OCI-LY7 (cell line): Measurements from ENCODE around the gene NAV3. TPM values are rescaled to one million over a fixed set of nuclear protein-coding genes. Genes with fewer than 3 reads are reported as not detected.

Source experiments
- BruUV-seq: library from RNA; stranded (reverse); fragments of 400-500 nt; replicated peaks from 2 replicates; lab custom pipeline; 2021; lab: Mats Ljungman, UMichigan
- CTCF ChIA-PET: fragments of 300-600 bp; sonication (Branson Sonifier 250); formaldehyde crosslinking; loops from one replicate; lab custom pipeline; 2022; ENCODE audit warnings: antibody characterized with exemption; ENCODE audit not compliant: unreplicated experiment; lab: Charles Lee
- POLR2A ChIA-PET: fragments of 300-600 bp; sonication (Branson Sonifier 250); formaldehyde crosslinking; loops from one replicate; lab custom pipeline; 2022; ENCODE audit warnings: antibody characterized with exemption; lab: Charles Lee
- DNase-seq: peaks from one replicate; pipeline ENCODE4 v3.0.0-alpha.2; 2015; ENCODE audit warnings: low spot score
- H2AFZ ChIP-seq: fragments of 200-600 bp; sonication (generic), shearing (Covaris generic); 2 replicates; pipeline ENCODE4 v1.6.1; 2014; ENCODE audit warnings: mild to moderate bottlenecking, antibody characterized with exemption, low read length, moderate library complexity
- H3K27ac ChIP-seq: fragments of 200-600 bp; sonication (generic); 2 replicates; pipeline ENCODE4 v1.5.1; 2014; ENCODE audit warnings: mixed run types, low read depth, mild to moderate bottlenecking, moderate library complexity, low read length, inconsistent platforms; ENCODE audit not compliant: poor library complexity, severe bottlenecking
- H3K36me3 ChIP-seq: fragments of 200-600 bp; sonication (generic); 2 replicates; pipeline ENCODE4 v1.6.1; 2014; ENCODE audit warnings: mild to moderate bottlenecking, antibody characterized with exemption, low read length, moderate library complexity, mixed read lengths; ENCODE audit not compliant: insufficient read depth
- H3K4me1 ChIP-seq: fragments of 200-600 bp; sonication (generic); 2 replicates; pipeline ENCODE4 v1.5.1; 2014; ENCODE audit warnings: mild to moderate bottlenecking, low read length; ENCODE audit not compliant: insufficient read depth, poor library complexity, severe bottlenecking
- H3K4me2 ChIP-seq: fragments of 200-600 bp; sonication (generic); 2 replicates; pipeline ENCODE4 v1.6.1; 2014; ENCODE audit warnings: mild to moderate bottlenecking, low read length
- H3K4me3 ChIP-seq: fragments of 200-600 bp; sonication (generic); 2 replicates; pipeline ENCODE4 v1.5.1; 2014; ENCODE audit warnings: mild to moderate bottlenecking, low read depth, low read length; ENCODE audit not compliant: poor library complexity, severe bottlenecking
- H3K79me2 ChIP-seq: fragments of 200-600 bp; sonication (generic); 2 replicates; pipeline ENCODE4 v1.6.1; 2016; ENCODE audit warnings: low read depth, mild to moderate bottlenecking, low read length, moderate library complexity, mixed read lengths; ENCODE audit not compliant: insufficient read depth
- H3K9me2 ChIP-seq: fragments of 200-600 bp; sonication (generic); 2 replicates; pipeline ENCODE4 v1.6.1; 2016; ENCODE audit warnings: mild to moderate bottlenecking, low read length, mixed read lengths; ENCODE audit not compliant: insufficient read depth
- H3K9me3 ChIP-seq: fragments of 200-600 bp; sonication (generic); 2 replicates; pipeline ENCODE4 v1.6.1; 2014; ENCODE audit warnings: mild to moderate bottlenecking, mixed run types, low read length, mixed read lengths
- H4K20me1 ChIP-seq: fragments of 200-600 bp; sonication (generic); 2 replicates; pipeline ENCODE4 v1.6.1; 2014; ENCODE audit warnings: mild to moderate bottlenecking, antibody characterized with exemption, low read length, moderate library complexity, mixed read lengths; ENCODE audit not compliant: insufficient read depth
- EZH2phosphoT487 ChIP-seq: fragments of 200-600 bp; sonication (generic); IDR thresholded peaks from 2 replicates; pipeline ENCODE4 v1.6.1; 2018; ENCODE audit warnings: low read depth, borderline replicate concordance, mild to moderate bottlenecking, mixed run types, antibody characterized with exemption, low read length, moderate library complexity, mixed read lengths
- intact Hi-C: fragments of 100-400 bp; cut with micrococcal nuclease; formaldehyde crosslinking; loops from one replicate; pipeline ENCODE4 v1.10.0; 2022; ENCODE audit not compliant: unreplicated experiment
- total RNA-seq, 2 experiments: library from RNA; depleted of rRNA in 1 of 2; stranded (reverse); fragments of >200 nt in 1 of 2; shearing (Covaris generic) in 1 of 2; gene quantifications; 2 replicates each; pipeline ENCODE4 v1.2.3, GENCODE V29; 2014 to 2022
- TF ChIP-seq, protein P1 (sequence below): fragments of 200-600 bp; sonication (generic); conservative IDR thresholded peaks from 2 replicates; pipeline ENCODE4 v1.5.1; 2014; ENCODE audit warnings: mild to moderate bottlenecking, antibody characterized with exemption, low read length, moderate library complexity, mixed read lengths

Gene NAV3
- total RNA-seq, 2 experiments from 2014 or later: 0.68 to 1.6 TPM

DNA sequence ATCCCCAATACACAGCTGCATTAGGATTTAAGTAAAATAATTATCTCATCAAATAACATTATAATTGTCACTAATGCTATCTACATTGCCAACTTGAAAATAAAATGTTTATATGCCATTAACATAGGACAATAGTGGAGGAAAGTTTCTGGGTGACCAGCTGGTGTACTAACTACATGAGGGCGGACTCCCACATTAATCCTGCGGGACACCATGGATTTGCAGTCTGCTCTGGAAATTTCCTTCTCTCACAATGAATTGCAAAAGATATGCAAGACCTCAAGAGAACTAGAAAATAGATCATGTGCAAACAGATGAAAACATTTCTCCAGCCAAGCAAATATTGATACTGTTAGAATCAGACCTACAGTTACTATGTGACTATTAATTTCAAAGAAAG lies 390.1 kb downstream of the NAV3 start:
- H3K79me2 ChIP-seq: no peaks in the 10 kb centered on the region
- H3K4me2 ChIP-seq: no peak overlapping the region
- no TSS peak for BruUV-seq
- H3K27ac ChIP-seq: no peak overlapping the region
- no peaks in the 10 kb centered on the region for H4K20me1 ChIP-seq
- no peak for TF ChIP-seq EZH2phosphoT487
- TF ChIP-seq, protein P1, sequence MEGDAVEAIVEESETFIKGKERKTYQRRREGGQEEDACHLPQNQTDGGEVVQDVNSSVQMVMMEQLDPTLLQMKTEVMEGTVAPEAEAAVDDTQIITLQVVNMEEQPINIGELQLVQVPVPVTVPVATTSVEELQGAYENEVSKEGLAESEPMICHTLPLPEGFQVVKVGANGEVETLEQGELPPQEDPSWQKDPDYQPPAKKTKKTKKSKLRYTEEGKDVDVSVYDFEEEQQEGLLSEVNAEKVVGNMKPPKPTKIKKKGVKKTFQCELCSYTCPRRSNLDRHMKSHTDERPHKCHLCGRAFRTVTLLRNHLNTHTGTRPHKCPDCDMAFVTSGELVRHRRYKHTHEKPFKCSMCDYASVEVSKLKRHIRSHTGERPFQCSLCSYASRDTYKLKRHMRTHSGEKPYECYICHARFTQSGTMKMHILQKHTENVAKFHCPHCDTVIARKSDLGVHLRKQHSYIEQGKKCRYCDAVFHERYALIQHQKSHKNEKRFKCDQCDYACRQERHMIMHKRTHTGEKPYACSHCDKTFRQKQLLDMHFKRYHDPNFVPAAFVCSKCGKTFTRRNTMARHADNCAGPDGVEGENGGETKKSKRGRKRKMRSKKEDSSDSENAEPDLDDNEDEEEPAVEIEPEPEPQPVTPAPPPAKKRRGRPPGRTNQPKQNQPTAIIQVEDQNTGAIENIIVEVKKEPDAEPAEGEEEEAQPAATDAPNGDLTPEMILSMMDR: no peak
- no peak overlapping the region for H2AFZ ChIP-seq
- no peaks in the 10 kb centered on the region for H3K4me1 ChIP-seq
- H3K36me3 ChIP-seq: no peaks in the 10 kb centered on the region
- no peak for DNase-seq
- ChIA-PET POLR2A (interaction anchor here (0.6 to 0.8 kb wide), 5 partner anchors 8 to 112 kb away, joined by 3 to 4 read pairs (median 3); no protein-coding TSS in a partner anchor), CTCF (no interaction called here)
- no peak overlapping the region for H3K4me3 ChIP-seq
- H3K9me3 ChIP-seq: no peaks in the 10 kb centered on the region
- intact Hi-C loops: loop anchor here (10.0 kb wide), 1 partner anchor 364 kb away; no protein-coding TSS in a partner anchor
- H3K9me2 ChIP-seq: no peaks in the 10 kb centered on the region

DNA sequence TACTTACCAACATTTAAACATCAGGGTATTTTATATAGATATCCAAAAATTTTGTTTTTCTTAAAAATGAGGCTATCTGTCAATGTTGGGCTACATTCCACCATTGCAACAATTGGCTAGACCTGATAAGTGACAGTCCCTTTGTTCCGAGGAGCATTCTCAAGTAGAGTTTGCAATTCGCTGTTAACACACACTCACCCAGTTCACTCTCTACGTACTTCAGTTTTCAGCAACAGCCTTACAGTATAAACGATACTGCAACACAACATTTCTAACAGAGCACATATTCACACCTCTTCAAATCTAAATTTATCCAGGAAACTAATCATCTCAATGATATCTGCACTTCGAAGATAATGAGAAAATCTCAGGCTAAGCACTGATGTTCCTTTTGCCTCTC lies 393.5 kb downstream of the NAV3 start:
- CTCF ChIA-PET: no interaction called here
- no peaks in the 10 kb centered on the region for H4K20me1 ChIP-seq
- intact Hi-C loops: loop anchor here (10.0 kb wide), 1 partner anchor 361 kb away; no protein-coding TSS in a partner anchor
- no peak overlapping the region; the same call in 1 of the 2 replicates for H2AFZ ChIP-seq
- no peak overlapping the region for H3K27ac ChIP-seq
- POLR2A ChIA-PET: no interaction called here
- H3K4me3 ChIP-seq: no peak overlapping the region
- no peak for DNase-seq
- H3K79me2 ChIP-seq: no peaks in the 10 kb centered on the region
- no peaks in the 10 kb centered on the region for H3K9me3 ChIP-seq
- no peaks in the 10 kb centered on the region for H3K9me2 ChIP-seq
- H3K36me3 ChIP-seq: no peaks in the 10 kb centered on the region
- TF ChIP-seq EZH2phosphoT487: no peak
- TF ChIP-seq, protein P1: no peak
- no peaks in the 10 kb centered on the region for H3K4me1 ChIP-seq
- H3K4me2 ChIP-seq: no peak overlapping the region
- no TSS peak for BruUV-seq

DNA sequence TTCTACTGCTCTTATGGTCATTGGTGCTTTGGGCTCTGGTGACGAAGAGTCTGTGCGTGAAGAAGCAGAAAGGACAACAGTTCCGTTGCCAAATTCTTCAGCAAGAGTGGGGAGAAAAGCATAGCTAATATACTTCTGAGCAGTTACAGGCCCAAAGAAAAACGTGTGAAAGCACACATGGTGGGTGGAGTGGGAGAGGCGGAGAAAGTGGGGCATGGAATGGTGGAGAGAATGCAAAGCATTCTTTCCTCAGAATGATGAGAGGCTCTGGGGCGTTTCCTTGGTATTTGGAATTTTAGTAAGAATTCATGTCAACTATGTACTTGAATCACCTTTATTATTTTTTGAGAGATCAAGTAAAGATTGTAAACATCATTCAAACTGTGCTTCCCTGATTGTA lies 396.1 kb downstream of the NAV3 start:
- CTCF ChIA-PET: no interaction called here
- H3K4me2 ChIP-seq: no peak overlapping the region
- TF ChIP-seq, protein P1: no peak
- no peak for TF ChIP-seq EZH2phosphoT487

More for the DNA sequence above, 396.1 kb downstream of the NAV3 start:
- no peak overlapping the region for H3K27ac ChIP-seq
- no peak for DNase-seq
- H2AFZ ChIP-seq: no peak overlapping the region
- H3K79me2 ChIP-seq: no peaks in the 10 kb centered on the region
- H4K20me1 ChIP-seq: no peaks in the 10 kb centered on the region
- intact Hi-C loops: loop anchor here (10.0 kb wide), 1 partner anchor 358 kb away; no protein-coding TSS in a partner anchor
- H3K4me3 ChIP-seq: no peak overlapping the region
- no peaks in the 10 kb centered on the region for H3K9me2 ChIP-seq
- no peaks in the 10 kb centered on the region for H3K4me1 ChIP-seq
- no peaks in the 10 kb centered on the region for H3K36me3 ChIP-seq
- POLR2A ChIA-PET: interaction anchor here (0.6 kb wide), 1 partner anchor 69 kb away, joined by 3 read pairs; no protein-coding TSS in a partner anchor
- no TSS peak for BruUV-seq
- H3K9me3 ChIP-seq: no peaks in the 10 kb centered on the region
